K562 (cell line): ENCODE measurements around the gene SHISA7. TPM values are rescaled to one million over a fixed set of nuclear protein-coding genes. Genes with fewer than 3 reads are reported as not detected.

Experiments used
- CHD4 ChIP-seq: fragments of 200-600 bp; sonication (generic); IDR thresholded peaks from 3 replicates; pipeline ENCODE4 v1.6.1; 2012; ENCODE audit warnings: low read depth, mild to moderate bottlenecking, mixed read lengths, low read length, inconsistent platforms; ENCODE audit not compliant: insufficient read depth, insufficient replicate concordance, poor library complexity, severe bottlenecking
- MBD2 ChIP-seq: sonication (generic); IDR thresholded peaks from 2 replicates; pipeline ENCODE4 v1.6.1; 2016; ENCODE audit warnings: low read depth, borderline replicate concordance
- POLR3G ChIP-seq: IDR thresholded peaks from 2 replicates; pipeline ENCODE4 v1.6.1; 2011; ENCODE audit not compliant: insufficient read length, insufficient replicate concordance; ENCODE audit errors: extremely low read depth
- ZKSCAN8 ChIP-seq: fragments of 200-800 bp; sonication (Bioruptor generic); IDR thresholded peaks from 2 replicates; pipeline ENCODE4 v1.6.1; 2016; ENCODE audit warnings: missing genetic modification characterization, missing compliant biosample characterization
- ZNF134 ChIP-seq: fragments of 250-450 bp; sonication (Bioruptor Pico); conservative IDR thresholded peaks from 2 replicates; pipeline ENCODE4 v1.4.0; 2020
- ZNF282 ChIP-seq: sonication (generic); formaldehyde crosslinking; IDR thresholded peaks from 2 replicates; pipeline ENCODE4 v1.8.1; 2023; ENCODE audit warnings: missing genetic modification reagents
- polyA plus RNA-seq, 8 experiments: library from polyadenylated mRNA; depleted of rRNA in 4 of 8; stranded (reverse) in 5 of 8; unstranded in 3 of 8; fragments of >200 nt; fragmentation: Nextera tagmentation in 2 of 8; fragmentation: Illumina TruSeq in 1 of 8; extraction: Ambion mirVana in 2 of 8; extraction: Trizol in 1 of 8; gene quantifications; 2 replicates each; pipeline versions ENCODE4 v1.2.1 to v1.2.3, GENCODE V29; 2011 to 2014; ENCODE audit warnings: inconsistent platforms in 1 of 8, missing spikeins in 1 of 8
- total RNA-seq, 7 experiments: library from RNA; depleted of rRNA in 6 of 7; stranded (reverse); fragments of >200 nt in 6 of 7; fragmentation: Illumina TruSeq in 2 of 7; extraction: Trizol in 2 of 7; gene quantifications; 2 replicates each; pipeline versions ENCODE4 v1.2.1 to v1.2.3, GENCODE V29; 2011 to 2021; ENCODE audit warnings: low replicate concordance in 1 of 7
- TF ChIP-seq, protein P1 (sequence below), 3 experiments: fragments of 200-800 bp in 1 of 3; fragments of 250-450 bp in 1 of 3; fragments of 450-650 bp in 1 of 3; sonication (Bioruptor Pico) in 1 of 3; sonication (Bioruptor generic) in 1 of 3; formaldehyde crosslinking in 1 of 3; IDR thresholded peaks; 2 replicates each; pipeline versions ENCODE4 v1.6.1 to v1.8.0; 2016 to 2022; ENCODE audit warnings: mild to moderate bottlenecking in 2 of 3, missing genetic modification characterization in 2 of 3, missing compliant biosample characterization in 1 of 3, moderate library complexity in 1 of 3

SHISA7 gene
- total and polyA plus RNA-seq, 9 of the 15 experiments (the other 6 are each of a cell fraction or from before 2014, with no cell fraction given), result 0.01 to 0.40 (median 0.07) TPM

DNA sequence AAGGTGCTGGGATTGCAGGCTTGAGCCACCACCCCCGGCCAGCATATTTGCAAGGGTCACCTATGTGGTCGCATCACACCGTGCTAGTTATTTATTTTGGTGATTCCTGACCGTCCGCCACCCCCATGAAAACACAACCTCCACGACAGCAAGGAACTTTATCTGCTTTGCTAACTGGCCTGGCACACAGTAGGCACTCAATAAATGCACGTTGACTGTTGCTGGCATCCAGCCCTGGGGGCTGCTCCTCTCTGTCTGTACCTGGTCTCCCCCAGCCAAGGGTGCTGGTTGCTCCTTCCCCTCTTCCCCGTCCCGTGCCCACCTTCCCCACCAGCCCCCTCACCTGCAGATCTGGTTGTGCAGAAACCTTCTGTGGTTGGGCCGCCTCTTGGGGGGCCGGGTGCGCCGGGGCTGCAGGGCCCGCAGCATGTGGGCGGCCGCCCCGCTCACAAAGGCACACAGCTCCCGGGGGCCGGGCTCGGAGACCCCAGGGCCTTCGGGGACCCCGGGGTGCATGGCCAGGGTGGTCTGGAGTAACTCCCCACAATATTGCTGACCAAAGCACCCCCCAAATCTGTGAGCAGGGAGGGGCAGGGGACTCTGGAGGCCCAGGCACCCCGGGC, 21.1 kb upstream of the SHISA7 start (continued):
- TF ChIP-seq, protein P1, sequence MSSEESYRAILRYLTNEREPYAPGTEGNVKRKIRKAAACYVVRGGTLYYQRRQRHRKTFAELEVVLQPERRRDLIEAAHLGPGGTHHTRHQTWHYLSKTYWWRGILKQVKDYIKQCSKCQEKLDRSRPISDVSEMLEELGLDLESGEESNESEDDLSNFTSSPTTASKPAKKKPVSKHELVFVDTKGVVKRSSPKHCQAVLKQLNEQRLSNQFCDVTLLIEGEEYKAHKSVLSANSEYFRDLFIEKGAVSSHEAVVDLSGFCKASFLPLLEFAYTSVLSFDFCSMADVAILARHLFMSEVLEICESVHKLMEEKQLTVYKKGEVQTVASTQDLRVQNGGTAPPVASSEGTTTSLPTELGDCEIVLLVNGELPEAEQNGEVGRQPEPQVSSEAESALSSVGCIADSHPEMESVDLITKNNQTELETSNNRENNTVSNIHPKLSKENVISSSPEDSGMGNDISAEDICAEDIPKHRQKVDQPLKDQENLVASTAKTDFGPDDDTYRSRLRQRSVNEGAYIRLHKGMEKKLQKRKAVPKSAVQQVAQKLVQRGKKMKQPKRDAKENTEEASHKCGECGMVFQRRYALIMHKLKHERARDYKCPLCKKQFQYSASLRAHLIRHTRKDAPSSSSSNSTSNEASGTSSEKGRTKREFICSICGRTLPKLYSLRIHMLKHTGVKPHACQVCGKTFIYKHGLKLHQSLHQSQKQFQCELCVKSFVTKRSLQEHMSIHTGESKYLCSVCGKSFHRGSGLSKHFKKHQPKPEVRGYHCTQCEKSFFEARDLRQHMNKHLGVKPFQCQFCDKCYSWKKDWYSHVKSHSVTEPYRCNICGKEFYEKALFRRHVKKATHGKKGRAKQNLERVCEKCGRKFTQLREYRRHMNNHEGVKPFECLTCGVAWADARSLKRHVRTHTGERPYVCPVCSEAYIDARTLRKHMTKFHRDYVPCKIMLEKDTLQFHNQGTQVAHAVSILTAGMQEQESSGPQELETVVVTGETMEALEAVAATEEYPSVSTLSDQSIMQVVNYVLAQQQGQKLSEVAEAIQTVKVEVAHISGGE (CRISPR knock-in tag; IDR thresholded peaks at IDR 0.05), result no peak
- TF ChIP-seq ZKSCAN8 (CRISPR knock-in tag) (peak; percentile 62; the same call in 1 of the 2 replicates), POLR3G (no peak), ZNF134 (CRISPR knock-in tag) (no peak), MBD2 (no peak), ZNF282 (CRISPR knock-in tag) (no peak), CHD4 (no peak)
